GM12878 (cell line): Measurements from ENCODE around the gene SPINT1. TPM values are rescaled to one million over a fixed set of nuclear protein-coding genes. Genes with fewer than 3 reads are reported as not detected.

Source experiments
- ATAC-seq: fragments of 200-7000 bp; cut with Tn5 transposase; 3 replicates; pipeline ENCODE4 v1.9.1; 2020; ENCODE audit warnings: mild to moderate bottlenecking, moderate library complexity
- BruUV-seq: library from RNA; stranded (reverse); fragments of 400-500 nt; replicated peaks from 2 replicates; lab custom pipeline; 2021; lab: Mats Ljungman, UMichigan
- CTCF ChIA-PET: fragments of 300-600 bp; sonication (Branson Sonifier 250); formaldehyde crosslinking; extraction: SDS; loops from one replicate; lab custom pipeline; 2021; ENCODE audit warnings: inconsistent platforms; lab: Yijun Ruan, JAX
- POLR2A ChIA-PET: fragments of 350-600 bp; formaldehyde crosslinking; extraction: SDS; loops from one replicate; lab custom pipeline; 2021; ENCODE audit warnings: inconsistent platforms; lab: Charles Lee
- RAD21 ChIA-PET: fragments of 300-600 bp; sonication (Branson Sonifier 250); formaldehyde crosslinking; loops from one replicate; lab custom pipeline; 2023; ENCODE audit warnings: antibody characterized with exemption; ENCODE audit not compliant: unreplicated experiment; lab: Charles Lee
- SMC1A ChIA-PET: fragments of 300-600 bp; sonication (Branson Sonifier 250); formaldehyde crosslinking; loops from one replicate; lab custom pipeline; 2023; ENCODE audit not compliant: unreplicated experiment, uncharacterized antibody; lab: Charles Lee
- DNase-seq: peaks from one replicate; pipeline ENCODE4 v3.0.0-alpha.2; 2011; ENCODE audit warnings: low read depth, low spot score
- FAIRE-seq: peaks from 3 replicates; lab custom pipeline; 2011; peaks lifted over from hg19 to GRCh38; lab: Jason Lieb, UNC
- H2AFZ ChIP-seq: 2 replicates; pipeline ENCODE4 v1.6.0; 2011; ENCODE audit warnings: low read depth, low read length, control low read depth; ENCODE audit not compliant: control insufficient read depth
- H3K27ac ChIP-seq: 2 replicates; pipeline ENCODE4 v1.5.1; 2011; ENCODE audit warnings: control low read depth; ENCODE audit not compliant: control insufficient read depth, insufficient read depth
- H3K27me3 ChIP-seq, 2 experiments: replicated peaks in 1 of 2; 2 replicates each; pipeline versions ENCODE4 v1.6.0 to v1.6.1; 2011; ENCODE audit warnings: low read length in 1 of 2; ENCODE audit not compliant: control insufficient read depth in 2 of 2, insufficient read depth in 2 of 2
- H3K36me3 ChIP-seq, 2 experiments: 2 replicates each; pipeline ENCODE4 v1.5.1; 2011; ENCODE audit warnings: low read length in 1 of 2; ENCODE audit not compliant: control insufficient read depth in 2 of 2, insufficient read depth in 2 of 2
- H3K4me1 ChIP-seq: 2 replicates; pipeline ENCODE4 v1.6.1; 2011; ENCODE audit warnings: mild to moderate bottlenecking, low read length, moderate library complexity, mixed read lengths; ENCODE audit not compliant: control insufficient read depth, insufficient read depth
- H3K4me2 ChIP-seq: 2 replicates; pipeline ENCODE4 v1.6.0; 2011; ENCODE audit warnings: control low read depth; ENCODE audit not compliant: control insufficient read depth, insufficient read depth
- H3K4me3 ChIP-seq: fragments of 200-600 bp; sonication (generic); 2 replicates; pipeline ENCODE4 v1.5.1; 2016
- H3K79me2 ChIP-seq: 2 replicates; pipeline ENCODE4 v1.6.0; 2011; ENCODE audit warnings: low read length; ENCODE audit not compliant: control insufficient read depth, insufficient read depth
- H3K9ac ChIP-seq: 2 replicates; pipeline ENCODE4 v1.8.0; 2011; ENCODE audit warnings: low read length, control low read depth, mixed read lengths; ENCODE audit not compliant: control insufficient read depth, insufficient read depth
- H3K9me3 ChIP-seq: replicated peaks from 3 replicates; pipeline ENCODE4 v1.5.1; 2011; ENCODE audit warnings: mild to moderate bottlenecking, low read length; ENCODE audit not compliant: control insufficient read depth, insufficient read depth
- H4K20me1 ChIP-seq: 2 replicates; pipeline ENCODE4 v1.6.0; 2011; ENCODE audit not compliant: control insufficient read depth, insufficient read depth
- DPF2 ChIP-seq: fragments of 450-650 bp; IDR thresholded peaks from 2 replicates; pipeline ENCODE4 v1.6.1; 2017; ENCODE audit warnings: mild to moderate bottlenecking
- NFIC ChIP-seq: IDR thresholded peaks from 2 replicates; pipeline ENCODE4 v1.6.1; 2012; ENCODE audit warnings: low read depth, mild to moderate bottlenecking, inconsistent platforms, low read length, moderate library complexity
- NFYB ChIP-seq: IDR thresholded peaks from 2 replicates; pipeline ENCODE4 v1.6.1; 2011; ENCODE audit warnings: low read depth, mild to moderate bottlenecking, low read length, improper control_type of control experiment, moderate library complexity; ENCODE audit not compliant: insufficient read depth
- NR2C2 ChIP-seq: IDR thresholded peaks from 2 replicates; pipeline ENCODE4 v1.6.1; 2011; ENCODE audit warnings: borderline replicate concordance, low read depth; ENCODE audit not compliant: control insufficient read depth, insufficient read length
- NR2F1 ChIP-seq: fragments of 450-650 bp; conservative IDR thresholded peaks from 2 replicates; pipeline ENCODE4 v1.6.1; 2017; ENCODE audit warnings: mild to moderate bottlenecking
- PML ChIP-seq: IDR thresholded peaks from 2 replicates; pipeline ENCODE4 v1.6.1; 2012; ENCODE audit warnings: low read length, inconsistent platforms
- POLR2AphosphoS2 ChIP-seq: IDR thresholded peaks from 2 replicates; pipeline ENCODE4 v1.6.1; 2011; ENCODE audit warnings: low read depth, mild to moderate bottlenecking, low read length, improper control_type of control experiment, moderate library complexity
- POU2F2 ChIP-seq: IDR thresholded peaks from 3 replicates; pipeline ENCODE4 v1.6.1; 2011; ENCODE audit warnings: low read depth, mild to moderate bottlenecking, low read length, borderline replicate concordance
- SMAD5 ChIP-seq: IDR thresholded peaks from 2 replicates; pipeline ENCODE4 v1.6.1; 2016; ENCODE audit warnings: antibody characterized with exemption, low read depth
- TCF3 ChIP-seq: IDR thresholded peaks from 2 replicates; pipeline ENCODE4 v1.6.1; 2012; ENCODE audit warnings: low read depth, mild to moderate bottlenecking, low read length, borderline replicate concordance; ENCODE audit not compliant: insufficient read depth
- ZZZ3 ChIP-seq: IDR thresholded peaks from 2 replicates; pipeline ENCODE4 v1.6.1; 2011; ENCODE audit warnings: low read depth; ENCODE audit not compliant: control insufficient read depth, insufficient read length
- WGBS: methylation state at CpG from one replicate; pipeline ENCODE4 v1.1.6; 2016; ENCODE audit warnings: low lambda C conversion rate; ENCODE audit not compliant: insufficient replicate concordance, insufficient coverage; ENCODE audit errors: missing lambda C conversion rate; 5-methylcytosine and 5-hydroxymethylcytosine counted together
- in situ Hi-C: fragments of 300-500 bp; cut with MboI; formaldehyde crosslinking; loops from 9 replicates; pipeline ENCODE4 v1.14.3; 2018; ENCODE audit warnings: mixed read lengths
- intact Hi-C: fragments of 100-400 bp; cut with micrococcal nuclease; formaldehyde crosslinking; loops from one replicate; pipeline ENCODE4 v1.14.2; 2022; ENCODE audit not compliant: unreplicated experiment
- polyA plus RNA-seq, 11 experiments: library from polyadenylated mRNA; depleted of rRNA in 4 of 11; unstranded in 6 of 11; stranded (reverse) in 5 of 11; fragments of >200 nt; fragmentation: Nextera tagmentation in 4 of 11; fragmentation: Illumina TruSeq in 1 of 11; extraction: Ambion mirVana in 4 of 11; extraction: Trizol in 1 of 11; gene quantifications; 1 replicate in 1 of 11; 2 replicates in 10 of 11; pipeline versions ENCODE4 v1.2.1 to v1.2.3, GENCODE V29; 2011 to 2016; ENCODE audit warnings: inconsistent platforms in 2 of 11, missing spikeins in 2 of 11, low read depth in 1 of 11
- total RNA-seq, 4 experiments: library from RNA; depleted of rRNA in 3 of 4; stranded (reverse); fragments of >200 nt in 3 of 4; fragmentation: Illumina TruSeq in 1 of 4; extraction: Trizol in 1 of 4; gene quantifications; 2 replicates each; pipeline versions ENCODE4 v1.2.1 to v1.2.3, GENCODE V29; 2013 to 2021
- TF ChIP-seq, protein P1 (sequence below): fragments of 450-650 bp; IDR thresholded peaks from 2 replicates; pipeline ENCODE4 v1.6.1; 2018; ENCODE audit warnings: borderline replicate concordance, mild to moderate bottlenecking; ENCODE audit not compliant: partially characterized antibody

SPINT1 gene
- total and polyA plus RNA-seq, 10 of the 15 experiments (the other 5 are each of a cell fraction or from before 2014, with no cell fraction given) = 3.5 to 28.6 (median 10.2) TPM

DNA sequence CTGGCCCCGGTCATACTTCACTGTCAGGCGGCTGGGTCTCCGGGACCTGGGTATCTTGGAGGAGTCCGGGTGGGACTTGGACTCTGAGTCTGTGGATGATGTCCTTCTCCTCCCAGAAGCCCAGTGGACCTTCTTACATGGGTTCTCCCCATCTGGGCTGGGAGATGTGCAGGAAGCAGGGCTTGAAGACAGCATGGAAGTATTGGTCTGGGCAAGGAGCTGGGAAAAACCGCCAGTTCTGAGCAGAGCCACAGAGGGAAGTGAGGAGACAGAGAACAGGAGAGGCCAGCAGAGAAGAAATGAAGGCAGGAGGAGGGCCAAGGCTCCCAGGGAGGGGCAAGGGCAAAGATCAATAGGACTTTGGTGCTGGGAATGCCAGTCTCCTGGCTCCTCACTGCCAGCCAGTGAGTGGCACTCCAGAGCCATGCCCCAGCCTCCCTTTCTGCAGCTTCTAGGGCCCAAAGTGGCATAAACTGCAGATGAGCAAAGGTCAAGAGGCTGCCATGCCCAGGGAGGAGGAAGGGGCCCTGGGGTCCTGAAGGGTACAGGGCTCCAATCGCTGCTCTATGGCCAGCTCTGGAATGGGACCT lies 15.3 kb upstream of the SPINT1 start, which contains the start of gene PPP1R14D:
PPP1R14D (minus strand) TSS at position 262 of the 590 bp plus-strand sequence; CDS start at position 195, 67 bp downstream.
- H3K36me3 ChIP-seq = no peaks in the 10 kb centered on the region
- FAIRE-seq = no peak
- ATAC-seq = no peak

More for the DNA sequence above, 15.3 kb upstream of the SPINT1 start, which contains the start of gene PPP1R14D:
- no TSS peak for BruUV-seq
- H3K27me3 ChIP-seq = no peaks in the 10 kb centered on the region; a peak in 1 of 4 replicates
- H3K4me2 ChIP-seq = no peak within 1 kb of the TSS
- no peak within 1 kb of the TSS for H3K27ac ChIP-seq
- H3K9ac ChIP-seq = no peak within 1 kb of the TSS
- TF ChIP-seq SMAD5 = no peak
- no peak for TF ChIP-seq PML
- TF ChIP-seq POU2F2 = no peak
- TF ChIP-seq, protein P1, sequence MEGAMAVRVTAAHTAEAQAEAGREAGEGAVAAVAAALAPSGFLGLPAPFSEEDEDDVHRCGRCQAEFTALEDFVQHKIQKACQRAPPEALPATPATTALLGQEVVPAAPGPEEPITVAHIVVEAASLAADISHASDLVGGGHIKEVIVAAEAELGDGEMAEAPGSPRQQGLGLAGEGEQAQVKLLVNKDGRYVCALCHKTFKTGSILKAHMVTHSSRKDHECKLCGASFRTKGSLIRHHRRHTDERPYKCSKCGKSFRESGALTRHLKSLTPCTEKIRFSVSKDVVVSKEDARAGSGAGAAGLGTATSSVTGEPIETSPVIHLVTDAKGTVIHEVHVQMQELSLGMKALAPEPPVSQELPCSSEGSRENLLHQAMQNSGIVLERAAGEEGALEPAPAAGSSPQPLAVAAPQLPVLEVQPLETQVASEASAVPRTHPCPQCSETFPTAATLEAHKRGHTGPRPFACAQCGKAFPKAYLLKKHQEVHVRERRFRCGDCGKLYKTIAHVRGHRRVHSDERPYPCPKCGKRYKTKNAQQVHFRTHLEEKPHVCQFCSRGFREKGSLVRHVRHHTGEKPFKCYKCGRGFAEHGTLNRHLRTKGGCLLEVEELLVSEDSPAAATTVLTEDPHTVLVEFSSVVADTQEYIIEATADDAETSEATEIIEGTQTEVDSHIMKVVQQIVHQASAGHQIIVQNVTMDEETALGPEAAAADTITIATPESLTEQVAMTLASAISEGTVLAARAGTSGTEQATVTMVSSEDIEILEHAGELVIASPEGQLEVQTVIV = no peak
- no peak for TF ChIP-seq NR2C2
- TF ChIP-seq TCF3 = no peak
- TF ChIP-seq NFIC = no peak
- TF ChIP-seq NFYB = no peak
- no peak for TF ChIP-seq DPF2
- TF ChIP-seq ZZZ3 = no peak
- TF ChIP-seq NR2F1 = no peak
- TF ChIP-seq POLR2AphosphoS2 = no peak
- in situ Hi-C loops = no loop called here
- ChIA-PET CTCF (interaction anchor here (0.7 to 1.1 kb wide), 4 partner anchors 10 to 88 kb away, joined by 3 to 5 read pairs (median 4); partner anchors contain the start of gene VPS18), RAD21 (interaction anchor here (0.8 to 1.8 kb wide), 4 partner anchors 19 to 135 kb away, joined by 3 to 4 read pairs (median 3); partner anchors contain the start of genes DNAJC17 and ZFYVE19), SMC1A (interaction anchor here (1.1 to 1.4 kb wide), 3 partner anchors 9 to 29 kb away, joined by 3 read pairs; no protein-coding TSS in a partner anchor), POLR2A (interaction anchor here (1.3 kb wide), 1 partner anchor 10 kb away, joined by 4 read pairs; no protein-coding TSS in a partner anchor)
- no peaks in the 10 kb centered on the region for H4K20me1 ChIP-seq
- no peak within 1 kb of the TSS for H2AFZ ChIP-seq
- H3K79me2 ChIP-seq = no peaks in the 10 kb centered on the region
- no peaks in the 10 kb centered on the region for H3K9me3 ChIP-seq
- no peak within 1 kb of the TSS for H3K4me3 ChIP-seq
- H3K4me1 ChIP-seq = no peaks in the 10 kb centered on the region
- 70% methylated on average over 6 of the region's 6 CpGs for WGBS
- intact Hi-C loops = no loop called here
- DNase-seq = no peak
